ENCODE measurements around the gene CDIP1. TPM values are rescaled to one million over a fixed set of nuclear protein-coding genes. Genes with fewer than 3 reads are reported as not detected.

Gene CDIP1
- total and polyA plus RNA-seq, 2 experiments from 2014 or later: 39.2 to 57.6 TPM

- TF ChIP-seq, protein P1, sequence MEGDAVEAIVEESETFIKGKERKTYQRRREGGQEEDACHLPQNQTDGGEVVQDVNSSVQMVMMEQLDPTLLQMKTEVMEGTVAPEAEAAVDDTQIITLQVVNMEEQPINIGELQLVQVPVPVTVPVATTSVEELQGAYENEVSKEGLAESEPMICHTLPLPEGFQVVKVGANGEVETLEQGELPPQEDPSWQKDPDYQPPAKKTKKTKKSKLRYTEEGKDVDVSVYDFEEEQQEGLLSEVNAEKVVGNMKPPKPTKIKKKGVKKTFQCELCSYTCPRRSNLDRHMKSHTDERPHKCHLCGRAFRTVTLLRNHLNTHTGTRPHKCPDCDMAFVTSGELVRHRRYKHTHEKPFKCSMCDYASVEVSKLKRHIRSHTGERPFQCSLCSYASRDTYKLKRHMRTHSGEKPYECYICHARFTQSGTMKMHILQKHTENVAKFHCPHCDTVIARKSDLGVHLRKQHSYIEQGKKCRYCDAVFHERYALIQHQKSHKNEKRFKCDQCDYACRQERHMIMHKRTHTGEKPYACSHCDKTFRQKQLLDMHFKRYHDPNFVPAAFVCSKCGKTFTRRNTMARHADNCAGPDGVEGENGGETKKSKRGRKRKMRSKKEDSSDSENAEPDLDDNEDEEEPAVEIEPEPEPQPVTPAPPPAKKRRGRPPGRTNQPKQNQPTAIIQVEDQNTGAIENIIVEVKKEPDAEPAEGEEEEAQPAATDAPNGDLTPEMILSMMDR (conservative IDR thresholded peaks at IDR 0.05; ENCODE audit: low read depth in 2 of 2): no peak
These were observed 50.5 kb downstream of the CDIP1 start (continued) for GRCh38 chr16:4487955-4488498.

DNA sequence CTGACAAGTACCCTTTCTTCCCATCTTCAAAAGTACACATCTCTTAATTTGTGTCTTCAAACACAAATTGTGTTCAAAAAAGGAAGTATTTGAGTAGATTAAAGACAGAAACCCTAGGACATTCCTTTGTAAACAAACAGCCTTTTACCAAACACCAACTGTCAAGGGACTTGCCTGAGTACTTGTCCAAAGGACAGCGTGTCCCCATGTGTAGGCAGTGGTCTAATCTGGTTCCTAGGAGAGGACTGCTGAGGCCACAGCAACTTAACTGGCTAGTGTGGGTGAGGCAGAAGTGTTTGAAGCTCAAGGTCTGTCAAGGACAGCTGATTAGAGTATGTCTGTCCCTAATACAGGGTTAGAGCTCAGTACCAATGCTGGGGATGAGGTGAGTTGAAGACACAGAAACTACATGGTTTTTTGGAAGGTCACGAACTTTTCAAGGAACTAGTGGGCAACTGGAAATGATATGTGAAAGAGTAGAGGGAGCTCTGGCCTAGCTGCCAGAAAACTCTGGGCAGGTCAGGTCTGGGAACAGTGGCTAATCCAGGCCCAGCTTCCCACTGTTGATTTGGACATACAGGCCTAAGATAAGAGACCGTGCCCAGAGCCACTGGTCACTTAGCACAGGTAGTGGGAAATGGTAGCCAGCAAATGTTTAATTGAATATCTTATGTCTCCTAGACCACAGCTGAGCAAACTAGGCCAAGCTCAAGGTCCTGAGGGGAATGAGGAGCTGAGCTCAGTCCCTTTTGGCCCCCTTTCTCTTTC lies 52.3 kb downstream of the CDIP1 start:
- Histone ChIP-seq H4K20me1 (replicated peaks; ENCODE audit: insufficient read depth) (peaks cover 6% of the 10 kb centered on the region), H2AFZ (no peak overlapping the region), H3K27me3 (ENCODE audit: insufficient read depth) (no peaks in the 10 kb centered on the region), H3K4me2 (no peak overlapping the region), H3K4me3 (no peak overlapping the region), H3K36me3 (ENCODE audit: insufficient read depth) (no peaks in the 10 kb centered on the region), H3F3A (replicated peaks; ENCODE audit: low read depth) (0 out of 2 replicates have a peak, but pooled peaks cover 8% of the 10 kb centered on the region), H3K9me2 (ENCODE audit: insufficient read depth) (no peaks in the 10 kb centered on the region), H3K27ac (ENCODE audit: low read depth) (no peak overlapping the region), H3K4me1 (ENCODE audit: insufficient read depth) (no peaks in the 10 kb centered on the region), H3K79me2 (replicated peaks; ENCODE audit: insufficient read depth) (peaks cover 15% of the 10 kb centered on the region)
- Mint-ChIP-seq H3K9me3 (no peaks in the 10 kb centered on the region), H3K4me1 (no peaks in the 10 kb centered on the region), H3K36me3 (ENCODE audit: low read depth) (peaks cover 7% of the 10 kb centered on the region; the same call in 2 of the 3 replicates), H3K27me3 (ENCODE audit: insufficient read depth, low read depth, poor library complexity) (no peaks in the 10 kb centered on the region), H3K27ac (no peak overlapping the region), H3K4me3 (no peak overlapping the region)
- ATAC-seq: no peak
- no peak for DNase-seq (ENCODE audit: low spot score)
- TF ChIP-seq ZNF114 (CRISPR knock-in tag; IDR thresholded peaks at IDR 0.05): no peak
- TF ChIP-seq, protein P2, sequence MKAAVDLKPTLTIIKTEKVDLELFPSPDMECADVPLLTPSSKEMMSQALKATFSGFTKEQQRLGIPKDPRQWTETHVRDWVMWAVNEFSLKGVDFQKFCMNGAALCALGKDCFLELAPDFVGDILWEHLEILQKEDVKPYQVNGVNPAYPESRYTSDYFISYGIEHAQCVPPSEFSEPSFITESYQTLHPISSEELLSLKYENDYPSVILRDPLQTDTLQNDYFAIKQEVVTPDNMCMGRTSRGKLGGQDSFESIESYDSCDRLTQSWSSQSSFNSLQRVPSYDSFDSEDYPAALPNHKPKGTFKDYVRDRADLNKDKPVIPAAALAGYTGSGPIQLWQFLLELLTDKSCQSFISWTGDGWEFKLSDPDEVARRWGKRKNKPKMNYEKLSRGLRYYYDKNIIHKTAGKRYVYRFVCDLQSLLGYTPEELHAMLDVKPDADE (IDR thresholded peaks at IDR 0.05): no peak
- no peak for TF ChIP-seq EZH2phosphoT487 (IDR thresholded peaks at IDR 0.05; ENCODE audit: unreplicated experiment)
- no peak for TF ChIP-seq NANOG (IDR thresholded peaks at IDR 0.05; ENCODE audit: borderline replicate concordance)
- TF ChIP-seq, protein P3, sequence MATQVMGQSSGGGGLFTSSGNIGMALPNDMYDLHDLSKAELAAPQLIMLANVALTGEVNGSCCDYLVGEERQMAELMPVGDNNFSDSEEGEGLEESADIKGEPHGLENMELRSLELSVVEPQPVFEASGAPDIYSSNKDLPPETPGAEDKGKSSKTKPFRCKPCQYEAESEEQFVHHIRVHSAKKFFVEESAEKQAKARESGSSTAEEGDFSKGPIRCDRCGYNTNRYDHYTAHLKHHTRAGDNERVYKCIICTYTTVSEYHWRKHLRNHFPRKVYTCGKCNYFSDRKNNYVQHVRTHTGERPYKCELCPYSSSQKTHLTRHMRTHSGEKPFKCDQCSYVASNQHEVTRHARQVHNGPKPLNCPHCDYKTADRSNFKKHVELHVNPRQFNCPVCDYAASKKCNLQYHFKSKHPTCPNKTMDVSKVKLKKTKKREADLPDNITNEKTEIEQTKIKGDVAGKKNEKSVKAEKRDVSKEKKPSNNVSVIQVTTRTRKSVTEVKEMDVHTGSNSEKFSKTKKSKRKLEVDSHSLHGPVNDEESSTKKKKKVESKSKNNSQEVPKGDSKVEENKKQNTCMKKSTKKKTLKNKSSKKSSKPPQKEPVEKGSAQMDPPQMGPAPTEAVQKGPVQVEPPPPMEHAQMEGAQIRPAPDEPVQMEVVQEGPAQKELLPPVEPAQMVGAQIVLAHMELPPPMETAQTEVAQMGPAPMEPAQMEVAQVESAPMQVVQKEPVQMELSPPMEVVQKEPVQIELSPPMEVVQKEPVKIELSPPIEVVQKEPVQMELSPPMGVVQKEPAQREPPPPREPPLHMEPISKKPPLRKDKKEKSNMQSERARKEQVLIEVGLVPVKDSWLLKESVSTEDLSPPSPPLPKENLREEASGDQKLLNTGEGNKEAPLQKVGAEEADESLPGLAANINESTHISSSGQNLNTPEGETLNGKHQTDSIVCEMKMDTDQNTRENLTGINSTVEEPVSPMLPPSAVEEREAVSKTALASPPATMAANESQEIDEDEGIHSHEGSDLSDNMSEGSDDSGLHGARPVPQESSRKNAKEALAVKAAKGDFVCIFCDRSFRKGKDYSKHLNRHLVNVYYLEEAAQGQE (IDR thresholded peaks at IDR 0.05; ENCODE audit: unreplicated experiment): no peak
- no peak for TF ChIP-seq EZH2 (IDR thresholded peaks at IDR 0.05; ENCODE audit: low read depth, unreplicated experiment)
- no peak for TF ChIP-seq STAT1 (IDR thresholded peaks at IDR 0.05; ENCODE audit: unreplicated experiment)
- TF ChIP-seq JUNB (IDR thresholded peaks at IDR 0.05; ENCODE audit: unreplicated experiment): no peak
- TF ChIP-seq ZNF462 (CRISPR knock-in tag; IDR thresholded peaks at IDR 0.05): no peak
- no peak for TF ChIP-seq POLR2AphosphoS5 (IDR thresholded peaks at IDR 0.05; ENCODE audit: low read depth)
- no peak for TF ChIP-seq ZNF331 (CRISPR knock-in tag; IDR thresholded peaks at IDR 0.05; ENCODE audit: low read depth)
